HG03575 (cell line): Measurements from ENCODE around the gene PDCD1LG2.

Source experiments
- ATAC-seq: cut with Tn5 transposase; IDR thresholded peaks from one replicate; pipeline ENCODE4 v1.9.1; 2021; ENCODE audit not compliant: unreplicated experiment, insufficient number of reproducible peaks, low FRiP score; ENCODE audit errors: extremely low read depth

Gene PDCD1LG2

GRCh38 chr9:5582835-5583195, 72.5 kb downstream of the PDCD1LG2 start:
- ATAC-seq: peak; percentile 27

GRCh38 chr9:5586391-5586802, 76.1 kb downstream of the PDCD1LG2 start:
- ATAC-seq: no peak

GRCh38 chr9:5587024-5587423, 76.7 kb downstream of the PDCD1LG2 start:
- ATAC-seq: no peak

- ATAC-seq: no peak
These were observed 81.9 kb downstream of the PDCD1LG2 start for GRCh38 chr9:5592231-5592630.

- ATAC-seq: no peak
These were observed 82.6 kb downstream of the PDCD1LG2 start for GRCh38 chr9:5592904-5593303.

- ATAC-seq: peak; percentile 32
These were observed 83.6 kb downstream of the PDCD1LG2 start for GRCh38 chr9:5593904-5594303.

GRCh38 chr9:5596173-5596572, 85.8 kb downstream of the PDCD1LG2 start:
- no peak for ATAC-seq

GRCh38 chr9:5608298-5609225, 98.2 kb downstream of the PDCD1LG2 start:
- no peak for ATAC-seq

- no peak for ATAC-seq
These were observed 98.9 kb downstream of the PDCD1LG2 start for GRCh38 chr9:5609226-5609596.

- ATAC-seq: no peak
These were observed 100.2 kb downstream of the PDCD1LG2 start for GRCh38 chr9:5610491-5610890.

GRCh38 chr9:5611321-5612184, 101.2 kb downstream of the PDCD1LG2 start:
- no peak for ATAC-seq

- ATAC-seq: no peak
These were observed 101.8 kb downstream of the PDCD1LG2 start for GRCh38 chr9:5612185-5612530.

GRCh38 chr9:5614192-5614591, 103.9 kb downstream of the PDCD1LG2 start:
- no peak for ATAC-seq

GRCh38 chr9:5614985-5615384, 104.7 kb downstream of the PDCD1LG2 start:
- no peak for ATAC-seq

- ATAC-seq: peak; percentile 89
These were observed 107.4 kb downstream of the PDCD1LG2 start for GRCh38 chr9:5617749-5618148.

- ATAC-seq: no peak
These were observed 110.2 kb downstream of the PDCD1LG2 start for GRCh38 chr9:5620494-5620893.
